Caco-2 (cell line): ENCODE results near the gene TMEM273. TPM values are rescaled to one million over a fixed set of nuclear protein-coding genes. Genes with fewer than 3 reads are reported as not detected.

Source experiments
- BruUV-seq: library from RNA; stranded (reverse); fragments of 400-500 nt; replicated peaks from 2 replicates; lab custom pipeline; 2021; lab: Mats Ljungman, UMichigan
- CTCF ChIA-PET: fragments of 300-600 bp; sonication (Branson Sonifier 250); formaldehyde crosslinking; loops from one replicate; lab custom pipeline; 2022; ENCODE audit warnings: antibody characterized with exemption; lab: Charles Lee
- POLR2A ChIA-PET: fragments of 300-600 bp; sonication (Branson Sonifier 250); formaldehyde crosslinking; loops from one replicate; lab custom pipeline; 2022; ENCODE audit warnings: antibody characterized with exemption; lab: Charles Lee
- DNase-seq, 2 experiments: peaks; one replicate each; pipeline versions ENCODE4 v3.0.0 to v3.0.0-alpha.2; 2020 to 2022
- H3K27me3 ChIP-seq: replicated peaks from 2 replicates; pipeline ENCODE4 v1.6.0; 2011; ENCODE audit warnings: low read length; ENCODE audit not compliant: control insufficient read depth, insufficient read depth
- H3K36me3 ChIP-seq: 2 replicates; pipeline ENCODE4 v1.5.1; 2011; ENCODE audit warnings: low read length; ENCODE audit not compliant: control insufficient read depth, insufficient read depth
- H3K4me1 ChIP-seq: fragments of 250-450 bp; sonication (Bioruptor Pico); 2 replicates; pipeline ENCODE4 v1.5.1; 2020; ENCODE audit warnings: mild to moderate bottlenecking
- H3K4me3 ChIP-seq: 2 replicates; pipeline ENCODE4 v1.5.1; 2011; ENCODE audit warnings: low read depth, mild to moderate bottlenecking, control low read depth, low read length
- H3K9me3 ChIP-seq: fragments of 250-450 bp; sonication (Bioruptor Pico); 2 replicates; pipeline ENCODE4 v1.5.1; 2020; ENCODE audit warnings: mild to moderate bottlenecking, moderate library complexity
- H3K27ac Mint-ChIP-seq: one replicate; pipeline ENCODE4 v1.8.0; 2022; ENCODE audit warnings: mixed read lengths; ENCODE audit not compliant: unreplicated experiment
- H3K27me3 Mint-ChIP-seq: one replicate; pipeline ENCODE4 v1.8.0; 2022; ENCODE audit warnings: mixed read lengths; ENCODE audit not compliant: insufficient read depth, unreplicated experiment
- H3K36me3 Mint-ChIP-seq: one replicate; pipeline ENCODE4 v1.8.0; 2022; ENCODE audit warnings: mild to moderate bottlenecking, mixed read lengths; ENCODE audit not compliant: insufficient read depth, unreplicated experiment
- H3K4me1 Mint-ChIP-seq: one replicate; pipeline ENCODE4 v1.8.0; 2022; ENCODE audit warnings: low read depth, mixed read lengths; ENCODE audit not compliant: unreplicated experiment
- H3K4me3 Mint-ChIP-seq: one replicate; pipeline ENCODE4 v1.8.0; 2022; ENCODE audit warnings: mild to moderate bottlenecking, moderate library complexity, mixed read lengths; ENCODE audit not compliant: unreplicated experiment
- H3K9me3 Mint-ChIP-seq: one replicate; pipeline ENCODE4 v1.8.0; 2022; ENCODE audit warnings: mixed read lengths; ENCODE audit not compliant: unreplicated experiment
- intact Hi-C: fragments of 100-400 bp; cut with micrococcal nuclease; formaldehyde crosslinking; loops from one replicate; pipeline ENCODE4 v1.10.0; 2022; ENCODE audit not compliant: unreplicated experiment
- total RNA-seq: library from RNA; stranded (reverse); gene quantifications from 2 replicates; pipeline ENCODE4 v1.2.3, GENCODE V29; 2022
- TF ChIP-seq, protein P1 (sequence below), 2 experiments: fragments of 200-600 bp in 1 of 2; IDR thresholded peaks; 1 replicate in 1 of 2; 2 replicates in 1 of 2; pipeline versions ENCODE4 v1.5.1 to v1.8.0; 2011 to 2022; ENCODE audit warnings: antibody characterized with exemption in 1 of 2, control low read depth in 1 of 2, inconsistent platforms in 1 of 2, low read depth in 1 of 2, low read length in 1 of 2, mild to moderate bottlenecking in 1 of 2, moderate library complexity in 1 of 2; ENCODE audit not compliant: insufficient read depth in 1 of 2, severe bottlenecking in 1 of 2, unreplicated experiment in 1 of 2

Gene TMEM273
- total RNA-seq, 1 experiment from 2014 or later = not detected

GRCh38 chr10:49187044-49187484 lies 1.1 kb downstream of the TMEM273 start:
- no TSS peak for BruUV-seq
- Mint-ChIP-seq H3K4me3 (no peak overlapping the region), H3K4me1 (no peaks in the 10 kb centered on the region), H3K36me3 (no peaks in the 10 kb centered on the region), H3K27me3 (peaks cover 22% of the 10 kb centered on the region), H3K9me3 (no peaks in the 10 kb centered on the region), H3K27ac (no peak overlapping the region)
- no peak for DNase-seq
- H3K9me3 ChIP-seq = no peaks in the 10 kb centered on the region
- ChIA-PET CTCF (no interaction called here), POLR2A (no interaction called here)
- H3K4me1 ChIP-seq = no peaks in the 10 kb centered on the region; the same call in 1 of the 2 replicates
- no peaks in the 10 kb centered on the region for H3K36me3 ChIP-seq
- H3K27me3 ChIP-seq = peaks cover 2% of the 10 kb centered on the region; the same call in 1 of the 2 replicates
- H3K4me3 ChIP-seq = no peak overlapping the region
- TF ChIP-seq, protein P1, sequence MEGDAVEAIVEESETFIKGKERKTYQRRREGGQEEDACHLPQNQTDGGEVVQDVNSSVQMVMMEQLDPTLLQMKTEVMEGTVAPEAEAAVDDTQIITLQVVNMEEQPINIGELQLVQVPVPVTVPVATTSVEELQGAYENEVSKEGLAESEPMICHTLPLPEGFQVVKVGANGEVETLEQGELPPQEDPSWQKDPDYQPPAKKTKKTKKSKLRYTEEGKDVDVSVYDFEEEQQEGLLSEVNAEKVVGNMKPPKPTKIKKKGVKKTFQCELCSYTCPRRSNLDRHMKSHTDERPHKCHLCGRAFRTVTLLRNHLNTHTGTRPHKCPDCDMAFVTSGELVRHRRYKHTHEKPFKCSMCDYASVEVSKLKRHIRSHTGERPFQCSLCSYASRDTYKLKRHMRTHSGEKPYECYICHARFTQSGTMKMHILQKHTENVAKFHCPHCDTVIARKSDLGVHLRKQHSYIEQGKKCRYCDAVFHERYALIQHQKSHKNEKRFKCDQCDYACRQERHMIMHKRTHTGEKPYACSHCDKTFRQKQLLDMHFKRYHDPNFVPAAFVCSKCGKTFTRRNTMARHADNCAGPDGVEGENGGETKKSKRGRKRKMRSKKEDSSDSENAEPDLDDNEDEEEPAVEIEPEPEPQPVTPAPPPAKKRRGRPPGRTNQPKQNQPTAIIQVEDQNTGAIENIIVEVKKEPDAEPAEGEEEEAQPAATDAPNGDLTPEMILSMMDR (IDR thresholded peaks at IDR 0.05; ENCODE audit: insufficient read depth in 1 of 2, low read depth in 1 of 2, low read length in 1 of 2, severe bottlenecking in 1 of 2, unreplicated experiment in 1 of 2) = no peak
- intact Hi-C loops = no loop called here

- Mint-ChIP-seq H3K27ac (no peak overlapping the region), H3K27me3 (peaks cover 24% of the 10 kb centered on the region), H3K9me3 (no peaks in the 10 kb centered on the region), H3K4me3 (no peak overlapping the region), H3K4me1 (no peaks in the 10 kb centered on the region), H3K36me3 (no peaks in the 10 kb centered on the region)
- TF ChIP-seq, protein P1 (IDR thresholded peaks at IDR 0.05; ENCODE audit: insufficient read depth in 1 of 2, low read depth in 1 of 2, low read length in 1 of 2, severe bottlenecking in 1 of 2, unreplicated experiment in 1 of 2) = no peak
- DNase-seq = no peak
- Histone ChIP-seq H3K4me1 (no peaks in the 10 kb centered on the region; the same call in 1 of the 2 replicates), H3K4me3 (no peak overlapping the region), H3K36me3 (no peaks in the 10 kb centered on the region), H3K27me3 (peaks cover 2% of the 10 kb centered on the region; the same call in 1 of the 2 replicates), H3K9me3 (no peaks in the 10 kb centered on the region)
- ChIA-PET CTCF (no interaction called here), POLR2A (no interaction called here)
- no TSS peak for BruUV-seq
- intact Hi-C loops = no loop called here
Observed at GRCh38 chr10:49186613-49187012, 1.6 kb downstream of the TMEM273 start.

GRCh38 chr10:49185213-49185612 lies 3.0 kb downstream of the TMEM273 start:
- intact Hi-C loops = no loop called here
- BruUV-seq = no TSS peak
- Histone ChIP-seq H3K4me3 (no peak overlapping the region), H3K36me3 (no peaks in the 10 kb centered on the region), H3K4me1 (no peaks in the 10 kb centered on the region; the same call in 1 of the 2 replicates), H3K9me3 (no peaks in the 10 kb centered on the region), H3K27me3 (peaks cover 2% of the 10 kb centered on the region; the same call in 1 of the 2 replicates)
- ChIA-PET POLR2A (no interaction called here), CTCF (no interaction called here)
- H3K27me3 Mint-ChIP-seq = peaks cover 32% of the 10 kb centered on the region
- no peak overlapping the region for H3K27ac Mint-ChIP-seq
- TF ChIP-seq, protein P1 (IDR thresholded peaks at IDR 0.05; ENCODE audit: insufficient read depth in 1 of 2, low read depth in 1 of 2, low read length in 1 of 2, severe bottlenecking in 1 of 2, unreplicated experiment in 1 of 2) = no peak
- DNase-seq = no peak
- no peaks in the 10 kb centered on the region for H3K4me1 Mint-ChIP-seq
- no peaks in the 10 kb centered on the region for H3K9me3 Mint-ChIP-seq
- no peaks in the 10 kb centered on the region for H3K36me3 Mint-ChIP-seq
- no peak overlapping the region for H3K4me3 Mint-ChIP-seq
